GM12878 (cell line): ENCODE data around the gene ICA1. TPM values are rescaled to one million over a fixed set of nuclear protein-coding genes. Genes with fewer than 3 reads are reported as not detected.

Experiments used
- BACH1 ChIP-seq: fragments of 450-650 bp; IDR thresholded peaks from 2 replicates; pipeline ENCODE4 v1.6.1; 2017; ENCODE audit warnings: mild to moderate bottlenecking, borderline replicate concordance
- CBX5 ChIP-seq: sonication (generic); IDR thresholded peaks from 2 replicates; pipeline ENCODE4 v1.6.1; 2016; ENCODE audit warnings: low read depth, moderate library complexity, mild to moderate bottlenecking, inconsistent platforms
- JUNB ChIP-seq: IDR thresholded peaks from 2 replicates; pipeline ENCODE4 v1.6.1; 2016; ENCODE audit warnings: antibody characterized with exemption, mild to moderate bottlenecking
- MEF2A ChIP-seq: IDR thresholded peaks from 2 replicates; pipeline ENCODE4 v1.6.1; 2011; ENCODE audit warnings: low read depth, mild to moderate bottlenecking, low read length, moderate library complexity; ENCODE audit not compliant: insufficient read depth
- NFIC ChIP-seq: IDR thresholded peaks from 2 replicates; pipeline ENCODE4 v1.6.1; 2012; ENCODE audit warnings: low read depth, mild to moderate bottlenecking, inconsistent platforms, low read length, moderate library complexity
- SMAD1 ChIP-seq: fragments of 450-650 bp; IDR thresholded peaks from 2 replicates; pipeline ENCODE4 v1.6.1; 2018; ENCODE audit warnings: mild to moderate bottlenecking, low read depth; ENCODE audit not compliant: partially characterized antibody
- SUPT20H ChIP-seq: IDR thresholded peaks from 2 replicates; pipeline ENCODE4 v1.6.1; 2011; ENCODE audit warnings: low read depth, mild to moderate bottlenecking, low read length, moderate library complexity, borderline replicate concordance; ENCODE audit not compliant: control insufficient read depth
- TBL1XR1 ChIP-seq: IDR thresholded peaks from 2 replicates; pipeline ENCODE4 v1.6.1; 2012; ENCODE audit warnings: low read depth, low read length, improper control_type of control experiment
- TCF7 ChIP-seq: IDR thresholded peaks from 2 replicates; pipeline ENCODE4 v1.6.1; 2014; ENCODE audit warnings: antibody characterized with exemption, borderline replicate concordance
- polyA plus RNA-seq, 11 experiments: library from polyadenylated mRNA; depleted of rRNA in 4 of 11; unstranded in 6 of 11; stranded (reverse) in 5 of 11; fragments of >200 nt; fragmentation: Nextera tagmentation in 4 of 11; fragmentation: Illumina TruSeq in 1 of 11; extraction: Ambion mirVana in 4 of 11; extraction: Trizol in 1 of 11; gene quantifications; 1 replicate in 1 of 11; 2 replicates in 10 of 11; pipeline versions ENCODE4 v1.2.1 to v1.2.3, GENCODE V29; 2011 to 2016; ENCODE audit warnings: inconsistent platforms in 2 of 11, missing spikeins in 2 of 11, low read depth in 1 of 11
- total RNA-seq, 4 experiments: library from RNA; depleted of rRNA in 3 of 4; stranded (reverse); fragments of >200 nt in 3 of 4; fragmentation: Illumina TruSeq in 1 of 4; extraction: Trizol in 1 of 4; gene quantifications; 2 replicates each; pipeline versions ENCODE4 v1.2.1 to v1.2.3, GENCODE V29; 2013 to 2021
- TF ChIP-seq, protein P1 (sequence below): fragments of 150-350 bp; IDR thresholded peaks from 2 replicates; pipeline ENCODE4 v1.6.1; 2016; ENCODE audit warnings: low read depth, low read length
- TF ChIP-seq, protein P2 (sequence below): fragments of 450-650 bp; formaldehyde crosslinking; IDR thresholded peaks from 2 replicates; pipeline ENCODE4 v1.5.0; 2022; ENCODE audit warnings: mild to moderate bottlenecking, missing genetic modification characterization
- TF ChIP-seq, protein P3 (sequence below): fragments of 450-650 bp; formaldehyde crosslinking; IDR thresholded peaks from 2 replicates; pipeline ENCODE4 v1.4.0; 2020; ENCODE audit warnings: mild to moderate bottlenecking, moderate library complexity
- TF ChIP-seq, protein P4 (sequence below), 3 experiments: IDR thresholded peaks in 2 of 3; conservative IDR thresholded peaks in 1 of 3; 2 replicates each; pipeline ENCODE4 v1.5.1; 2011; ENCODE audit warnings: low read depth in 3 of 3, low read length in 3 of 3, mild to moderate bottlenecking in 3 of 3, control low read depth in 2 of 3, moderate library complexity in 2 of 3, inconsistent platforms in 1 of 3, mixed read lengths in 1 of 3; ENCODE audit not compliant: control insufficient read depth in 2 of 3, insufficient read depth in 1 of 3; ENCODE audit errors: extremely low read depth in 1 of 3
- TF ChIP-seq, protein P5 (sequence below): IDR thresholded peaks from 2 replicates; pipeline ENCODE4 v1.6.1; 2011; ENCODE audit warnings: low read depth, low read length, improper control_type of control experiment, borderline replicate concordance

Gene ICA1
- total and polyA plus RNA-seq, 10 of the 15 experiments (the other 5 are each of a cell fraction or from before 2014, with no cell fraction given) = 1.3 to 35.1 (median 3.3) TPM

DNA sequence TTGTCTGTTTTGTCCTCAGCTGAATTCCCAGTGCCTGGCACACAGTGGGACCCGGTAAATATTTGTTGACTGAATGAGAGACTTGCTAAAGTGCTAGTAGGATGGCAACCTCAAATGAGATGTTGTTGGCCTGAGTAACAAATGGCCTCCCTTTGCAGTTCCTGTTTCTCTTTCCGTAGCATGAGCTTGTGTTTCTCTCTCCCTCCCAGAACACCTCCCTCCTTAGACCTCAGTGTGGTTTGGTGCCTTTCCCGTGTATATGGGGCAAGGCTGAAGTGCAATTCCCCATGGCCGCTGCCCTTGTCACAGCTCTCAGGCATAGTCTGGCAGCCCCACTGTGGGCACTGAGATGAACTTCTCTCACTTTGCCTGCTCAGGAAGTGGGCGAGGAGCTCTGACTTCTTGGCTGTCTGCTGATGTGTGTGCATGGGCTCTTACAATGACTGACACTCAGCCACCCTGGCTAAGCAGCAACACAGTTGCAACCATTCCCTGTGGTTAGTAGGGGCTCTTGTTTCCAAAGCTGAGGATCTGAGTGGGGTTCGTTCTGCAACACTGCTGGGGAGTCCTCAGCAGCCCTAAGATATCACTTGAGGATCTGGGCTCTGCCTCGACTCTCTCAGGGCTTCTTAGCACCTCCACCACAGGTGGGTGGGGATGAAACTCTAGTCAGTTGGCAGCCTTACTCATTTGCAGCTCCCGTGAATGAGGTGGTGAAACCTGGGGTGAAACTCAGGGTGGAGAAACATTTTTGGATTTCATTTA is 136.1 kb downstream of the ICA1 start (continued):
- TF ChIP-seq, protein P1, sequence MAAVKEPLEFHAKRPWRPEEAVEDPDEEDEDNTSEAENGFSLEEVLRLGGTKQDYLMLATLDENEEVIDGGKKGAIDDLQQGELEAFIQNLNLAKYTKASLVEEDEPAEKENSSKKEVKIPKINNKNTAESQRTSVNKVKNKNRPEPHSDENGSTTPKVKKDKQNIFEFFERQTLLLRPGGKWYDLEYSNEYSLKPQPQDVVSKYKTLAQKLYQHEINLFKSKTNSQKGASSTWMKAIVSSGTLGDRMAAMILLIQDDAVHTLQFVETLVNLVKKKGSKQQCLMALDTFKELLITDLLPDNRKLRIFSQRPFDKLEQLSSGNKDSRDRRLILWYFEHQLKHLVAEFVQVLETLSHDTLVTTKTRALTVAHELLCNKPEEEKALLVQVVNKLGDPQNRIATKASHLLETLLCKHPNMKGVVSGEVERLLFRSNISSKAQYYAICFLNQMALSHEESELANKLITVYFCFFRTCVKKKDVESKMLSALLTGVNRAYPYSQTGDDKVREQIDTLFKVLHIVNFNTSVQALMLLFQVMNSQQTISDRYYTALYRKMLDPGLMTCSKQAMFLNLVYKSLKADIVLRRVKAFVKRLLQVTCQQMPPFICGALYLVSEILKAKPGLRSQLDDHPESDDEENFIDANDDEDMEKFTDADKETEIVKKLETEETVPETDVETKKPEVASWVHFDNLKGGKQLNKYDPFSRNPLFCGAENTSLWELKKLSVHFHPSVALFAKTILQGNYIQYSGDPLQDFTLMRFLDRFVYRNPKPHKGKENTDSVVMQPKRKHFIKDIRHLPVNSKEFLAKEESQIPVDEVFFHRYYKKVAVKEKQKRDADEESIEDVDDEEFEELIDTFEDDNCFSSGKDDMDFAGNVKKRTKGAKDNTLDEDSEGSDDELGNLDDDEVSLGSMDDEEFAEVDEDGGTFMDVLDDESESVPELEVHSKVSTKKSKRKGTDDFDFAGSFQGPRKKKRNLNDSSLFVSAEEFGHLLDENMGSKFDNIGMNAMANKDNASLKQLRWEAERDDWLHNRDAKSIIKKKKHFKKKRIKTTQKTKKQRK = no peak
- no peak for TF ChIP-seq CBX5
- TF ChIP-seq BACH1 = peak; percentile 30; the same call in 1 of the 2 replicates
- TF ChIP-seq NFIC = no peak
- TF ChIP-seq, protein P2, sequence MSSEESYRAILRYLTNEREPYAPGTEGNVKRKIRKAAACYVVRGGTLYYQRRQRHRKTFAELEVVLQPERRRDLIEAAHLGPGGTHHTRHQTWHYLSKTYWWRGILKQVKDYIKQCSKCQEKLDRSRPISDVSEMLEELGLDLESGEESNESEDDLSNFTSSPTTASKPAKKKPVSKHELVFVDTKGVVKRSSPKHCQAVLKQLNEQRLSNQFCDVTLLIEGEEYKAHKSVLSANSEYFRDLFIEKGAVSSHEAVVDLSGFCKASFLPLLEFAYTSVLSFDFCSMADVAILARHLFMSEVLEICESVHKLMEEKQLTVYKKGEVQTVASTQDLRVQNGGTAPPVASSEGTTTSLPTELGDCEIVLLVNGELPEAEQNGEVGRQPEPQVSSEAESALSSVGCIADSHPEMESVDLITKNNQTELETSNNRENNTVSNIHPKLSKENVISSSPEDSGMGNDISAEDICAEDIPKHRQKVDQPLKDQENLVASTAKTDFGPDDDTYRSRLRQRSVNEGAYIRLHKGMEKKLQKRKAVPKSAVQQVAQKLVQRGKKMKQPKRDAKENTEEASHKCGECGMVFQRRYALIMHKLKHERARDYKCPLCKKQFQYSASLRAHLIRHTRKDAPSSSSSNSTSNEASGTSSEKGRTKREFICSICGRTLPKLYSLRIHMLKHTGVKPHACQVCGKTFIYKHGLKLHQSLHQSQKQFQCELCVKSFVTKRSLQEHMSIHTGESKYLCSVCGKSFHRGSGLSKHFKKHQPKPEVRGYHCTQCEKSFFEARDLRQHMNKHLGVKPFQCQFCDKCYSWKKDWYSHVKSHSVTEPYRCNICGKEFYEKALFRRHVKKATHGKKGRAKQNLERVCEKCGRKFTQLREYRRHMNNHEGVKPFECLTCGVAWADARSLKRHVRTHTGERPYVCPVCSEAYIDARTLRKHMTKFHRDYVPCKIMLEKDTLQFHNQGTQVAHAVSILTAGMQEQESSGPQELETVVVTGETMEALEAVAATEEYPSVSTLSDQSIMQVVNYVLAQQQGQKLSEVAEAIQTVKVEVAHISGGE = no peak
- no peak for TF ChIP-seq MEF2A
- TF ChIP-seq, protein P3, sequence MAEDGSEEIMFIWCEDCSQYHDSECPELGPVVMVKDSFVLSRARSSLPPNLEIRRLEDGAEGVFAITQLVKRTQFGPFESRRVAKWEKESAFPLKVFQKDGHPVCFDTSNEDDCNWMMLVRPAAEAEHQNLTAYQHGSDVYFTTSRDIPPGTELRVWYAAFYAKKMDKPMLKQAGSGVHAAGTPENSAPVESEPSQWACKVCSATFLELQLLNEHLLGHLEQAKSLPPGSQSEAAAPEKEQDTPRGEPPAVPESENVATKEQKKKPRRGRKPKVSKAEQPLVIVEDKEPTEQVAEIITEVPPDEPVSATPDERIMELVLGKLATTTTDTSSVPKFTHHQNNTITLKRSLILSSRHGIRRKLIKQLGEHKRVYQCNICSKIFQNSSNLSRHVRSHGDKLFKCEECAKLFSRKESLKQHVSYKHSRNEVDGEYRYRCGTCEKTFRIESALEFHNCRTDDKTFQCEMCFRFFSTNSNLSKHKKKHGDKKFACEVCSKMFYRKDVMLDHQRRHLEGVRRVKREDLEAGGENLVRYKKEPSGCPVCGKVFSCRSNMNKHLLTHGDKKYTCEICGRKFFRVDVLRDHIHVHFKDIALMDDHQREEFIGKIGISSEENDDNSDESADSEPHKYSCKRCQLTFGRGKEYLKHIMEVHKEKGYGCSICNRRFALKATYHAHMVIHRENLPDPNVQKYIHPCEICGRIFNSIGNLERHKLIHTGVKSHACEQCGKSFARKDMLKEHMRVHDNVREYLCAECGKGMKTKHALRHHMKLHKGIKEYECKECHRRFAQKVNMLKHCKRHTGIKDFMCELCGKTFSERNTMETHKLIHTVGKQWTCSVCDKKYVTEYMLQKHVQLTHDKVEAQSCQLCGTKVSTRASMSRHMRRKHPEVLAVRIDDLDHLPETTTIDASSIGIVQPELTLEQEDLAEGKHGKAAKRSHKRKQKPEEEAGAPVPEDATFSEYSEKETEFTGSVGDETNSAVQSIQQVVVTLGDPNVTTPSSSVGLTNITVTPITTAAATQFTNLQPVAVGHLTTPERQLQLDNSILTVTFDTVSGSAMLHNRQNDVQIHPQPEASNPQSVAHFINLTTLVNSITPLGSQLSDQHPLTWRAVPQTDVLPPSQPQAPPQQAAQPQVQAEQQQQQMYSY (CRISPR knock-in tag) = peak; percentile 28; the same call in 1 of the 2 replicates
- TF ChIP-seq TBL1XR1 = 0 out of 2 replicates have a peak, but pooled peaks have one; percentile 17
- no peak for TF ChIP-seq SMAD1
- no peak for TF ChIP-seq TCF7
- TF ChIP-seq, protein P4, sequence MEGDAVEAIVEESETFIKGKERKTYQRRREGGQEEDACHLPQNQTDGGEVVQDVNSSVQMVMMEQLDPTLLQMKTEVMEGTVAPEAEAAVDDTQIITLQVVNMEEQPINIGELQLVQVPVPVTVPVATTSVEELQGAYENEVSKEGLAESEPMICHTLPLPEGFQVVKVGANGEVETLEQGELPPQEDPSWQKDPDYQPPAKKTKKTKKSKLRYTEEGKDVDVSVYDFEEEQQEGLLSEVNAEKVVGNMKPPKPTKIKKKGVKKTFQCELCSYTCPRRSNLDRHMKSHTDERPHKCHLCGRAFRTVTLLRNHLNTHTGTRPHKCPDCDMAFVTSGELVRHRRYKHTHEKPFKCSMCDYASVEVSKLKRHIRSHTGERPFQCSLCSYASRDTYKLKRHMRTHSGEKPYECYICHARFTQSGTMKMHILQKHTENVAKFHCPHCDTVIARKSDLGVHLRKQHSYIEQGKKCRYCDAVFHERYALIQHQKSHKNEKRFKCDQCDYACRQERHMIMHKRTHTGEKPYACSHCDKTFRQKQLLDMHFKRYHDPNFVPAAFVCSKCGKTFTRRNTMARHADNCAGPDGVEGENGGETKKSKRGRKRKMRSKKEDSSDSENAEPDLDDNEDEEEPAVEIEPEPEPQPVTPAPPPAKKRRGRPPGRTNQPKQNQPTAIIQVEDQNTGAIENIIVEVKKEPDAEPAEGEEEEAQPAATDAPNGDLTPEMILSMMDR (IDR thresholded peaks at IDR 0.05 in 2 of 3, conservative IDR thresholded peaks at IDR 0.05 in 1 of 3; ENCODE audit: control insufficient read depth in 2 of 3, extremely low read depth in 1 of 3, insufficient read depth in 1 of 3, low read depth in 3 of 3, low read length in 3 of 3) = no peak
- peak; percentile 65 for TF ChIP-seq JUNB
- TF ChIP-seq, protein P5, sequence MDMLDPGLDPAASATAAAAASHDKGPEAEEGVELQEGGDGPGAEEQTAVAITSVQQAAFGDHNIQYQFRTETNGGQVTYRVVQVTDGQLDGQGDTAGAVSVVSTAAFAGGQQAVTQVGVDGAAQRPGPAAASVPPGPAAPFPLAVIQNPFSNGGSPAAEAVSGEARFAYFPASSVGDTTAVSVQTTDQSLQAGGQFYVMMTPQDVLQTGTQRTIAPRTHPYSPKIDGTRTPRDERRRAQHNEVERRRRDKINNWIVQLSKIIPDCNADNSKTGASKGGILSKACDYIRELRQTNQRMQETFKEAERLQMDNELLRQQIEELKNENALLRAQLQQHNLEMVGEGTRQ = no peak
- TF ChIP-seq SUPT20H = no peak
